GM18951 (cell line): ENCODE results near the gene MATN4.

Source experiments
- POLR2A ChIP-seq: IDR thresholded peaks from 4 replicates; pipeline ENCODE4 v1.6.1; 2011; ENCODE audit warnings: mild to moderate bottlenecking; ENCODE audit not compliant: insufficient read length, insufficient read depth; ENCODE audit errors: extremely low read depth
- in situ Hi-C: fragments of 300-500 bp; cut with MboI; formaldehyde crosslinking; loops from one replicate; pipeline ENCODE4 v1.12.0; 2022; ENCODE audit warnings: low sequenced_read_pairs, mixed read lengths, inconsistent platforms; ENCODE audit not compliant: unreplicated experiment

The MATN4 gene

DNA sequence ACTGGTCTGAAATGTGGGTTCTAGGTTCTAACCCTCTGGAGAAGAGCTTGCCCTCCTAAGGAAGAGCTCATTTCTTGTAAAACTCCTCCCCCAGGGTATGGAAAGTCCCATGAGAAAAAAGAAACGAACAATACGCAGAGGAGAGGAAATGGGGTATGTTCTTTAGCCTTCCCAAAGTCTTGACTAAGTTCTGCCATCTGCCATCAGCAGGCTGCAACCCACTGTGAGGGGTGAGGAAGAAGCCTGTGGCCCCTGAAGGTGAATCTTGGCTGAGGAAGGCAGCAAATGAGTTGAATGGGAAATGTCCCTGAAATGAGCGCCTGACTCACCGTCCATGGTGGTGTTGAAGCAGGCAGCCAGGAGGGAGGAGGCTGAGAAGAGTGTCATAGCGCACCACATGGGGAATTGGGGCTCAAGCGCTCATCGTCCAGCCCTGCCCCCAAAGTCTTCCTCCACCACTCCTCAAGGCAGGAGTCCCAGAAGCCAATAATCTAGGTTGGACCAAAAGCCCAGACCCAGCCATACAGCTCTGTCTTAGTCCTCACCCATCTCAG is 10.4 kb upstream of the MATN4 start:
- no peak for TF ChIP-seq POLR2A
- in situ Hi-C loops, result no loop called here

DNA sequence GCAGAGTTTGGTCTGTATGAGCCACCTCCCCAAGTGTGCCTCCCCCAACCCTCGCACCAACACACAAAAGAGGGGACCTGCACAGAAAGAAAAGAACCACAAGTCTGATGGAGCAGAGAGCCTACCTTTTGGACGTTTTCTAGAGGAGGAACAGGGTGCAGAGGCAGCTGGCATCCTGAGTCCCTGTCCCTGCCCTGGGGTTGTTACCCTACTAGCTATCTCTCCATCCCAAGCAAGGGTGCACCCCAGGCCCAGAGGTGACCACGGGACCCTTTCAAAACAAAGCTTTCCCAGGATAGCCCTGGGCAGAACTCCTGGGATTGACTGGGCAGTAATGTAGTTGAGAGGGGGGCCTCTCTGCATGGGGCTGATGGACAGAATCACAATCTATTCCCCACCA is 9.7 kb upstream of the MATN4 start:
- in situ Hi-C loops, result no loop called here

DNA sequence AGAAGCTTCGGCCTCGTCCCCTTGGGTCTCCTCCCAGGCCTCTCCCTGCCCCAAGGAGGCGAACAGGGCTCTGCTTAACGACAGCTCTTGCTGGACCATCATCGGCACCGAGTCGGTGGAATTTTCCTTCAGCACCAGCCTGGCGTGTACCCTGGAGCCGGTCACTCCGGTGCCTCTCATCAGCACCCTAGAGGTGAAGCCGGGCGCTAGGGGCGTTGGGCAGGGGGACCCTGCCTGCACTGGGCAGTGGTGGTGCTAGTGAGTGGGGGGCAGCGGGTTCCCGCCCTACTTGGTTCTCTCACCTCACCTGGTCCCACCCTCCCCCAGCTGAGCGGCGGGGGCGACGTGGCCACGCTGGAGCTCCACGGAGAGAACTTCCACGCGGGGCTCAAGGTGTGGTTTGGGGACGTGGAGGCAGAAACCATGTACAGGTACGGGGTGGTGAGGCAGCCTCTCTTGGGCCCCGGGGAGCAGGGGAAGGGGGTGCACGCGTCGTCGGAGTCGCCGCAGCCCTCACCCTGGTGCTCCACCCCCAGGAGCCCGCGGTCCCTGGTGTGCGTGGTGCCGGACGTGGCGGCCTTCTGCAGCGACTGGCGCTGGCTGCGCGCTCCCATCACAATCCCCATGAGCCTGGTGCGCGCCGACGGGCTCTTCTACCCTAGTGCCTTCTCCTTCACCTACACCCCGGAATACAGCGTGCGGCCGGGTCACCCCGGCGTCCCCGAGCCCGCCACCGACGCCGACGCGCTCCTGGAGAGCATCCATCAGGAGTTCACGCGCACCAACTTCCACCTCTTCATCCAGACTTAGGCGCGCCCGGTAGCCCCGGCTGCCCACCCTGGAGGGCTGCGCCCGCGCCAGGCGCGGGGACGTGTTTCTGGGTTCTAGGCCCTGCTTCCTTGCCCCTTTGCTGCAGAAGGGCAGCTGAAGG is 8.3 kb upstream of the MATN4 start:
- in situ Hi-C loops, result no loop called here
- no peak for TF ChIP-seq POLR2A

More for the DNA sequence above, 9.7 kb upstream of the MATN4 start:
- no peak for TF ChIP-seq POLR2A

DNA sequence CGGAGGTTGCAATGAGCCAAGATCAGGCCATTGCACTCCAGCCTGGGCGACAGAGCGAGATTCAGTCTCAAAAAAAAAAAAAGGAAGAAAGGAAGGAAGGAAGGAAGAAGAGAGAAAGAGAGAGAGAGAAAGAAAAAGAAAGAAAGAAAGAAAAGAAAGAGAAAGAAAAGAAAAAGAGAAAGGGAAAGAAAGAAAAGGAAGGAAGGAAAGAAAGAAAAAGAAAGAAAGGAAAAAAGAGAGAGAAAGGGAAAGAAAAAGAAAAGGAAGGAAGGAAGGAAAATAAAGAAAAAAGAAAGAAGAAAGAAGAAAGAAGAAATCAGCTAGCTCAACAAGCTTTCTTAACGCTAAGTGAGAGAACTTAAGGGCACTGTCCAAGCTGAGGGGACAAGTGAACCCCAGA is 7.6 kb upstream of the MATN4 start:
- no peak for TF ChIP-seq POLR2A
- in situ Hi-C loops, result no loop called here

DNA sequence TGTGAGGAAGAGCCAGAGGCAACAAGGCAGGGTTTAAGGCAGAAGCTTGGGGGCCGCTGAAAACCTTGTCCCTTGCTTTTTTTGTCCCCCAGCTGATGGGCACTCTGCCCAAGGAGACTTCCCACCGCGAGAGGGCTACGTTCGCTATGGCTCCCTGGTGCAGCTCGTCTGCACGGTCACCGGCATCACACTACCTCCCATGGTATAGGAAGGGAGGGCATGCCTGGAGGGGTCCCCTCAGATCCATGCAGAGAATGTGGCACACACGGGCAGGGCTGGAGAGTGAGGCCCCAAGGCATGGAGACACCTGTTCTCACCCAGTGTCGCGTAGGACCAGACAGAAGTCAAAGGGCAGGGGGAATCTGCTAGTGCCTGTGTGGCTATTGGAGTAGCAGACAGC is 5.8 kb upstream of the MATN4 start:
- no peak for TF ChIP-seq POLR2A
- in situ Hi-C loops, result no loop called here

DNA sequence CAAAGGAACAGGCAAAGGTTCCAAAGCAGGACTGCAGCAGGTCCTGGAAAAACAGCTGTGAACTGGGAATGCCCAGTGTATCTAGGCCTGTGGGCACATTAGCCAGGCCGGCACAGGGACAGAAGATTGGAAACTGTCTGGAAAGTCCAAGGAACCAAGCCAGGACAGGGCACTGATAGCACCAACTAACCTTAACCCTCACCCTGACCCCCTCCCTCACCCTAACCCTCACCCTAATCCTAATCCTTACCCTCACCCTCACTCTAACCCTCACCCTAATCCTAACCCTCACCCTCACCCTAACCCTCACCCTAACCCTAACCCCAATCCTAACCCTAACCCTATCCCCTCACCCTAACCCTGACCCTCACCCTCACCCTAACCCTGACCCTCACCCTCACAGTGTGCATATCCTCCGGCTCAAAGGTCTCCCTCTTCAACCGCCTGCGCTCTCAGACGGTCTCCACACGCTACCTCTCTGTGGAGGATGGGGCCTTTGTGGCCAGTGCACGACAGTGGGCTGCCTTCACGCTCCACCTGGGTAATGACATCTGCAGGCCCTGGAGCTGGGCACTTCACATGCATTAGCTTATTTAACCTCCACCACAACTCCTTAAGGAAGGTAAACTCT is 5.1 kb upstream of the MATN4 start:
- in situ Hi-C loops, result no loop called here
- TF ChIP-seq POLR2A, result no peak

DNA sequence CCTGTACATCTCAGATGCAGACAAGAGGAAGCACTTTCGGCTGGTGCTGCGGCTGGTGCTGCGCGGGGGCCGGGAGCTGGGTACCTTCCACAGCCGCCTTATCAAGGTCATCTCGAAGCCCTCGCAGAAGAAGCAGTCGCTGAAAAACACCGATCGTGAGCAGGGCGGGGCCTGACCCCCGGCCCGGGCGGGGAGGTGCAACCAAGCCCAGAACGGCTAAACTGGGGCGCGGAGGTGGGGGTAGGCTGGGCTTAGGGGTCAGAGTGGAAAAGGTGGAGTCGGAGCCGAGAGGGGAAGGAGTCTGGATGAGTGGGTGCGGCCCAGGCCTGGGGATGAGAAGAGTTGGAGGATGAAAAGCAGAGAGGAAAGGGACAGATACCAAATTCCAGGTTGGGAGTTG is 4.1 kb upstream of the MATN4 start:
- in situ Hi-C loops, result no loop called here
- no peak for TF ChIP-seq POLR2A

DNA sequence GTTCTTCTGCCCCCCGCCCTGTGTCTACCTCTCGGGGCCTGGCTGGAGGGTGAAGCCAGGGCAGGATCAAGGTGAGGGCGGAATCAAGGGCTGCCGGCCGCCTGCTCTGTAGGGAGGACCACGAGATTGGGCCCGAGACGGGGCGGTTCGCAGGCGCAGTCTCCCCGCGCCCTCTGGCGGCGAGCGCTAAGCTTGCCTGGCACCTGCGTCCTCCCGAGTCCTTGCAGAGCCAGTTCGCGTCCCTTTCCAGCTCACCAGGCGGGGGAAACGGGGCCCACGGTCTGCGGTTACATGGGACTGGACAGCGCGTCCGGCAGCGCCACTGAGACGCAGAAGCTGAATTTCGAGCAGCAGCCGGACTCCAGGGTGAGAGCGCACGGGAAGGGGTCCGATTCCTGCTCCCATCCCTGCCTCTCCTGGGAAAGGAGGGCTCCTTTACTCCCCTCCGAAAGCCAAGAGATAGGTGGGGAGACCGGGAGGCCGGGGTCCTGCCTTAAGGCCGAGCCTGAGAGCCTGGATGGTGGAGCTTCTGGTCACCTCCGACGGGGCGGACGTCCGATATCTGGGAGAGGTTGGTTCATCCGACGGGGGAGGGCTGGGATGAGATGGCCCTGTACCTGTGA is 3.6 kb upstream of the MATN4 start:
- no peak for TF ChIP-seq POLR2A
- in situ Hi-C loops, result no loop called here

DNA sequence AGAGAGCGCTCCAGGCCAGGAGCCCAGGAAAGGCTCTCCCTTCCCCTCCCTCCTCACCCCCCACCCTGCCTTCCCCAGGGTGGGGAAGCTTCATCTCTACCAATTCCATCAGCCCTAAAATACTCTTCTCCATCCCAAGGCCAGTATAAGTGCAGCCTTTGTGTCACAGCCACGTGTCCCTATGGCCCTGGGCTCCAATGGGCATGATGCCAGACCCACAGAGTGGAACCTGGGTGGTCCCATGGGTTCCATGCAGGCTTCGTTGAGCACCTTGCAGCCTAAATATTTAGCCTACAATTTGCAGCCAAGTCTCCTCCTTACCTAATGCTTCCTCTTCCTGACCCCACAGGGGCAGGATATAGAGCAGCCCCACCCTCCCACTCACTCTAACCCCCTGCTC is 976 bp upstream of the MATN4 start:
- no peak for TF ChIP-seq POLR2A
- in situ Hi-C loops, result no loop called here

DNA sequence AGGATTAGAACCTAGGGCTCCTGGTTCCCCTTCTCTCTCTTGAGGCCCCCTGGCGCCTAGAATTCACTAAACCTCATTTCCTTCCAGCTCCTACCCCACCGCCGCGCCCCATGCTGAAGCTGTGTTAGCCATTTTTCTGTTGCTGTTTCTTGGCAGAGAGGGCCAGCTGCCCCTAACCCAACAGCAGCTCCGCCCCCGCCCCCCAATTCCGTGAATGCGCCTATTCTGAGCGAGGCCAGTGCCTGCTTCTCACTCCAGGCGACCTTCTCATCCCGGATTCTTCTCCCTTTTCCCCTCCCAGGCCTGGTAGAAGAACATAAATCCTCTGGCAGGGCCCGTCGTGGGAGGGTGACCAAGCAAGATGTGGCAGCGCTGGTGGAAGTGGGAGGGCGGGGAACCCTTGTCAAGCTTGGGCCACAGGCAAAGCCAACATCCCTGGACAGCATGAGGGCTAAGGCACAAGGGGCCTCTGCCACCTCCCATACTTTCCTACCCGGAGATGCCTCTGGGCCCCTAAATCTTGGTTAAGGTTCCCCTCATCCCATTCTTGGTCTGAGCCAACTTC is 941 bp downstream of the MATN4 start:
- TF ChIP-seq POLR2A, result no peak
- in situ Hi-C loops, result no loop called here

DNA sequence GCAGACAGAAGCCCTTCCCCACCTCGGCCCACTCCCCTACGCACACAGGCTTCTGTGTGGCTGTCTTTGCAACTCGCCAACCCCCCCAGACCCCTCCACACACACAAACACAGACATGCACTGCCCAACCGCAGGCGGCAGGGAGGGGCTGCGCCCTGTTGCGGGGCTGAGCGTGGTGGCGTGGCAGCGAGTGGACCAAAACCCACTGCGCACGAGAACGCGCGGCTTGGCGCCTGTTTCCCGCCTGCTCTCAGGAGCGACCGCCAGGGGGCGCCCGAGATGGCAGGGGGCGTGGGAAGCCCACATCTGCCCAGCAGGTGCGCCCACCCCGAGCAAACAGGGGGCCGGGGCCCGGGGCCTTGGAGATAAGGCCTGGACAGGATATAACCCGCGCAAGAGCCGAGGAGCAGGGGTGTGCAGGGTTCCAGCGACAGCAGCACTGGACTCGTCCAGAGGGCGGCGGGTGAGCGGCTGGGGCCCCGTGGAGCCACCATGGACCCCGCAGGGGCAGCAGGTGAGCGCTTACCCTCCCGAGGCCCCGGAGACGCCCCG is 1.6 kb downstream of the MATN4 start, which contains the start of gene RBPJL:
Gene RBPJL (plus strand): TSS at position 410 of the 552 bp plus-strand sequence. CDS start 83 bp downstream, at position 493.
- in situ Hi-C loops, result no loop called here
- TF ChIP-seq POLR2A, result no peak

DNA sequence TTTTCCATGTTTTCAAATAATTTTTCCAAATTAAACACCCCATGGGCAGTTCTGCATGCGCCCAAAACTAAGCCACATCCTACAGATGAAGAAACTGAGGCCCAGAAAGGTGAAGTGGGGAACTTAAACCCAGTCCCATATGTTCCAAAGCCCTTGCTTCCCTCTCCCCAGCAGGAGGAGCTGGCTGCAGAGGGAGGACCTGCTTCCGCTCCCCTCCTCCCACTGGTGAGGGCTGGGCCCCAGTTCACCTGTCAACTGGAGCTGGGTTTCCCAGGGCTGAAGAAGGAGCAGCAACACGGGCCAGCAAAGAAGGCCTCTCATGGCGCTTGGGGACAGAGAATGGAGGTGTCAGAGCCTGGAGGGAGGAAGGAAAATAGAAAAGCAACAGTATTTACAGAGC is 2.8 kb downstream of the MATN4 start:
- TF ChIP-seq POLR2A, result no peak
- in situ Hi-C loops, result no loop called here
